Astrocyte of the cerebellum (primary cell): ENCODE results near the gene CHPF.

Experiments
- DNase-seq: peaks from one replicate; pipeline ENCODE4 v3.0.0-alpha.2; 2011; ENCODE audit warnings: low read depth
- H3K4me3 ChIP-seq: 2 replicates; pipeline ENCODE4 v1.5.1; 2011; ENCODE audit warnings: mild to moderate bottlenecking, low read depth, low read length, moderate library complexity
- in situ Hi-C: cut with HindIII; loops from 2 replicates; pipeline ENCODE4 v1.10.0; 2017; ENCODE audit warnings: low sequenced_read_pairs
- TF ChIP-seq, protein P1 (sequence below): IDR thresholded peaks from 2 replicates; pipeline ENCODE4 v1.5.1; 2012; ENCODE audit warnings: low read length, low read depth, moderate library complexity, mild to moderate bottlenecking; ENCODE audit errors: missing control alignments

CHPF gene

DNA sequence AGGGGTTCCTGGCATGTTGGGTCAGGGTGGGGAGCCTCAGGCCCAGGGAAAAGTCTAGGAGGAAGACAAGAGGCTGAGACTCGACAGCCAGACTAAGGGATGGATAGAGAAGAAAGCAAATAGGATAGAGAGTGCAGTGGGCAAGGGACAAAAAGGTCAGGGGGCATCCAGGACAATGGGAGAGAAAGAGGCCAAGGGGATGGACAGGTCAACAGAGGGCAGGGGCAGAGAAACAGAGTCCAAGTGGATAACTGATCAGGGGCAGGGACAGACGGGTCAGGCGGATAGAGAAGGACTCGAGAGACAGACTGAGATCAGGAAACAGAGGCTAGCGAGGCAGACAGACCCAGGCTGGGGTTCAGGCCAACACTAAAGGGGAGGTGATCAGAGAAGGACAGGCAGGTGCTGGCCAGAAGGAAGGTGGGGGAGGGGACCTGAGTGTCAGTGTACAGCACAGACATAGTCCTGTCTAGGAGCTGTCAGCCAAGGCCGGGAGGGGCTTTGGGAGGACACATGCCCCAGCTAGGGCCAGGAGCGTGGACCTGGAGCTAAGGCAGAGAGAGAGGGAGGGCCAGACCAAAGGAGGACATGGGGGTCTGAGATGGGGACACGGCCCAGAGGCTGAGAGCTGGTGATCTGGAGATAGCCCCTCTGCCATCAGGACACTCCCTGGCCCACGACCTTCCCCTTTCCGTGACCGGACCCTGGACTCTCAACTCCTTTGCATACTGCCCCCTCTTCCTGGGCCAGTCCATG is 17.1 kb downstream of the CHPF start:
- no peak overlapping the region for H3K4me3 ChIP-seq
- TF ChIP-seq, protein P1, sequence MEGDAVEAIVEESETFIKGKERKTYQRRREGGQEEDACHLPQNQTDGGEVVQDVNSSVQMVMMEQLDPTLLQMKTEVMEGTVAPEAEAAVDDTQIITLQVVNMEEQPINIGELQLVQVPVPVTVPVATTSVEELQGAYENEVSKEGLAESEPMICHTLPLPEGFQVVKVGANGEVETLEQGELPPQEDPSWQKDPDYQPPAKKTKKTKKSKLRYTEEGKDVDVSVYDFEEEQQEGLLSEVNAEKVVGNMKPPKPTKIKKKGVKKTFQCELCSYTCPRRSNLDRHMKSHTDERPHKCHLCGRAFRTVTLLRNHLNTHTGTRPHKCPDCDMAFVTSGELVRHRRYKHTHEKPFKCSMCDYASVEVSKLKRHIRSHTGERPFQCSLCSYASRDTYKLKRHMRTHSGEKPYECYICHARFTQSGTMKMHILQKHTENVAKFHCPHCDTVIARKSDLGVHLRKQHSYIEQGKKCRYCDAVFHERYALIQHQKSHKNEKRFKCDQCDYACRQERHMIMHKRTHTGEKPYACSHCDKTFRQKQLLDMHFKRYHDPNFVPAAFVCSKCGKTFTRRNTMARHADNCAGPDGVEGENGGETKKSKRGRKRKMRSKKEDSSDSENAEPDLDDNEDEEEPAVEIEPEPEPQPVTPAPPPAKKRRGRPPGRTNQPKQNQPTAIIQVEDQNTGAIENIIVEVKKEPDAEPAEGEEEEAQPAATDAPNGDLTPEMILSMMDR, result no peak
- no peak for DNase-seq
- in situ Hi-C loops, result loop anchor here (25.0 kb wide), 1 partner anchor 114 kb away; the partner anchor contains the start of gene DES

DNA sequence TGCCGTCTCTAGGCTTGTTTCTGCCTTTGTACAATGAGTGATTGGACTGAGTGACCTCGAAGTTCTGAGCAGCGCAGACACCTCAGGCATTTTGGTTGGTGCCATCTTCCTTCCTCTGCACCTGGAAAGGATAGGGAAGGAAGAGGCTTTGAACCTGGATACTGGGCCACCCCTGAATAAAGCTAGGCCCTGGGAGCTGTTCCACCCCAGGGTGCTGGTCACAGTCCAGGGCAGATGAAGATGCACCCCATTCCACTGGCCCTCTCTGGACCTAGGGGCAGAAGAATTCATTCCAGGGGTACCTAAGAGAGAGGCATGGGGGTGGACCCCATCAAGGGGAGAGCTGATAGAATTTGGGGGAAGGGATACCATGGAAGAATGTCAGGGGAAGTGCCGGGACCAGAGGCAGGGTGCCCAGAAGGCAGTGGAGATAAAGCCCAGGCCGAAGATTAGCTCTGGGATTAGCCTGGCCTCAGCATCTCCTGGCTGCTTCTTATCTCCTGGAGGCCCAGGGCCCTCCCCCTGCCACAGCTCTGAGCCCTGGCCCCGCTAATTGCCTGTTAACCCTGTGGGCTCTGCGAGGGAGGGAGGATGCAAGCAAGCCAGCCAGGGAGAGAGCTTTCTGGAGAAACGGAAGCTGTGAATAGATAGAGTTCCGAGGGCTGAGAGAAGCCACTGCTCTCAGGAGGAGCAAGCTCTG is 17.9 kb downstream of the CHPF start:
- in situ Hi-C loops, result loop anchor here (25.0 kb wide), 1 partner anchor 113 kb away; the partner anchor contains the start of gene DES
- no peak overlapping the region for H3K4me3 ChIP-seq
- TF ChIP-seq, protein P1, result no peak
- DNase-seq, result no peak

DNA sequence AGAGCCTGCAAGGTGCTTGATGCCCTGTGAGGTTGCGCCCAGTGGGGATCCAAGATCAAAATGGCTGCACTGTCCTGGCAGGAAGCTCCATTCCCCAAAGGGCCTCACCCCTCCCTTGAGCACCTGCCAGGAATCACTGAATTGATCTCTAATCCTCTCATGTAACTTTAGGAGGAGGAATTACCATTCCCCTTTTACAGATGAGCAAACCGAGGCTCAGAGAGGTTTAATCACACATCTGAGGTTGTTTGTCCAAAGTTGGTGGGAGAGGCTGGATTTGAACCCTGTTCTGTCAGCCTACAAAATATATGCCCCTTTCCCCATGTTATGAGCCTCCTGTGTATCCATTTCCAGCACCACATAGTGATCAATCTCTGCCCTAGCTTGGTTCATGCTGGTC is 18.8 kb downstream of the CHPF start:
- no peak for DNase-seq
- in situ Hi-C loops, result loop anchor here (25.0 kb wide), 1 partner anchor 113 kb away; the partner anchor contains the start of gene DES
- no peak overlapping the region for H3K4me3 ChIP-seq
- TF ChIP-seq, protein P1, result no peak

DNA sequence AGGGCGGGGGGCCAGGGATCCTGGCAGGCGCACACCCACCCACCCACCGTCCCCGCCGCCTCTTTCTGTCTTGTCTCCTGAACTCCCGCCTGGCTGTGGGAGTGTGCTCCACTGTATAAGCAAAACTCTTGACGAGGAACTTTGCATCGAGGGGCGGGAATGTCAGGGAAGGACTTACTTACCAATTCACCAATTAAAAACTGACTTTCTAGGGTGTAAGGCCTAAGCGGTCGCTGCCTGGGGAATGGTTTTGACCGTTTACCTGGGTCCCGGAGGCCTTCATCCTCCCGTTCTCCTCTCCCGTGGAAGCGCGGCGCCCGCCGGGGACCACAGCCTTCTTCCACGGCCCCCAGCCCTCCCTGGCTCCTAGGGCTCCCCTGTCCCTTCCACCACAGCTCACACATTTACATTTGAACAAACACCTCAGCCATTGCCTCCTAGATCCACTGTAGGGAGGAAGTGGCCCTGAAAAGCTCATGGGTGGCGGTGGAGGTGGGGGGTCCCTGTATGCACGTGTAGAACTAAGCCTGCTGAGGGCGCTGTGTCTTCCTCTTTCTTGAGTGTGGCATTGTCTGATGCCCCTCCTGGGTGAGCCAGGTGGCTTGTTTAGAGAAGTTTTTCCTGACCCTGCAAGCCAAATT is 20.5 kb downstream of the CHPF start:
- no peak overlapping the region for H3K4me3 ChIP-seq
- TF ChIP-seq, protein P1, result no peak
- in situ Hi-C loops, result no loop called here
- no peak for DNase-seq

DNA sequence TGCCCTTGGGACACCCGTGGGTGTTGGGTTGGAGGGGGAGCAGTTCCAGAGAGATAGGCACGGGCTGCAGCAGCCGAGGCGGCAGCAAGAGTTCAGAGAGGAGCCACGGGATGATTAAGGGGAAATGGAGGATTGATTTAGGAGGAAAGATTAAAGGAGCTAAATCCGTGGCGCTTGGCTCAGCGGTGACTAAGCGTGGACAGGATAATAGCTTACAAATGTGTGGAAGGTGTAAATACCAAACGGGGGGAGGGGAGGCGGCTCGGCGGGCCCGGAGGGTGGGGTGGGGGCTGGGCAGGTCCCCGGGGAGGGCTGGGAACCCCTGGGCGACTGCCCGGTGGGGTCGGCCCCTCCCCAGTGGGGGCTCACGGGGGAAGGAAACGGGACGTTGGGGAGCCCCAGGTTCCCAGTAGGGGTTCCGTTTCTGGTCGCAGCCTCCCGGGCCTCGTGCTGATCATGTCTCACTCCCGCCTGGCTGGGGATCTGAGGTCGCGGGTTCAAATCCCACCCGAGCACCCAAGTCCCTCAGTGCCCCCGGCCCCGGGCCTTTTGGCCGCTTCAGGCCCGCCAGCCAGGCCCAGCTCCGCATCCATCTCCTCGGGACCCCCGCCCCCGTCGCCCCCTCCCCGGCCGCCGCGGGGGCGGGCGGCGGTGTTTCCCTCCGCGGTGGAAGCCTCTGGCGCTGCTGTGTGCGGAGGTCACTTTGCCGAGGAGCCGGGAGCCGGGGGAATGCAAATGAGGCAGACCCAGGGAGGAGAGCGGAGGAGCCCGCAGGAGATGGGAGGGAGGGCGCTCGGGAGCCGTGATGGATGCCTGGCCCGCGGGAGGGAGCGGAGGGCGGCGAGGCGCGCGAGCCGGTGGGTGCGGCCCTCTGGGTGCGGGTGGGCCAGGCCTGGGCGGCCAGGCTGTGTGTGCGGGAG is 21.2 kb downstream of the CHPF start:
- DNase-seq, result no peak
- in situ Hi-C loops, result no loop called here
- TF ChIP-seq, protein P1, result no peak
- H3K4me3 ChIP-seq, result peak overlapping the region; percentile 23
